Effector CD4-positive, alpha-beta T cell (primary cell): ENCODE data around the gene ILKAP.
"Not testable (repeated sequence)": the region's sequence is repeated elsewhere in the genome, so short reads cannot be mapped to it uniquely, and the experiment has no call there.

Experiments used
- DNase-seq: peaks from one replicate; pipeline ENCODE4 v3.0.0-alpha.2; 2020

The ILKAP gene

GRCh38 chr2:238187618-238188548 is 15.6 kb downstream of the ILKAP start:
- DNase-seq, result no peak

DNA sequence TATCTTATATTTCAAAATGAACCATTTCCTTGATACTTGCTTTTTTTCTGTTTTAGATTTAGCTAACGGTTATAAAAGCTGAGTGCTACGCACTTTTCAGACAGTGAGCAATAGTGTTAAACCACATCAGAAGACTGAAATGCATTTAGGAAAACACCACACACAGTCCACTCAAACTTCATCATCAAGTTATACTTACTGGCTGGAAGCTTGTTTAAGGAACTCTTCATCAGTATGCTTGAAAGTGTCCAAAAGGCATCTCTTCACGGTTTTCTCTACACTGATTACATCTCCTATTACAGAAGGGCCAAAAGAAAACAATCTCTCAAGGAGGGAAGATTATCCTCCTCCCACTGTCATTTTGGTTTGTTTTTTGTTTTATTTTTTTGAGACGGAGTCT is 19.7 kb downstream of the ILKAP start:
- DNase-seq, result no peak

DNA sequence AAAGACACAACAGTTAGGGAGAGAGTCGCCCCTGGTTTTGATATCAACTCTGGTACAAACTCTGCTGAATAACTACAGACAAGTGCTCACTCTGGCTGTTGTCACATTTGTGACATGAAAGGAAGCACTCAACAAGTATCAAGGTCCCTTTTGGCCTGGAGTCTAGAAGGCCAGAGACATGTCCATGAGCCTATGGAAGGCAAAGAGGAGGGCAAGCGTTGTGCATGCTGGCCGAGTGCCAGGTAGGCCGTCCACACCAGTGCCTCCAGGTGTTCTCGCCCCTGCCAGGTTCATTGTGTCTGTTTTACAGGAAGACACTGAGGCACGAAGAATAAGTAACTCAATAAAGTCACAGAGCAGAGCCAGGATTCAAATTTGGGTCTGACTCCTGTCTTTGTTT is 21.1 kb downstream of the ILKAP start:
- no peak for DNase-seq

- DNase-seq, result no peak
Measured at GRCh38 chr2:238180554-238180953, 22.9 kb downstream of the ILKAP start.

GRCh38 chr2:238176613-238177012 is 26.9 kb downstream of the ILKAP start:
- DNase-seq, result no peak

- DNase-seq, result no peak
Measured at GRCh38 chr2:238174701-238175100, 28.8 kb downstream of the ILKAP start.

GRCh38 chr2:238174291-238174690 is 29.2 kb downstream of the ILKAP start:
- DNase-seq, result no peak

GRCh38 chr2:238173692-238174091 is 29.8 kb downstream of the ILKAP start:
- no peak for DNase-seq

DNA sequence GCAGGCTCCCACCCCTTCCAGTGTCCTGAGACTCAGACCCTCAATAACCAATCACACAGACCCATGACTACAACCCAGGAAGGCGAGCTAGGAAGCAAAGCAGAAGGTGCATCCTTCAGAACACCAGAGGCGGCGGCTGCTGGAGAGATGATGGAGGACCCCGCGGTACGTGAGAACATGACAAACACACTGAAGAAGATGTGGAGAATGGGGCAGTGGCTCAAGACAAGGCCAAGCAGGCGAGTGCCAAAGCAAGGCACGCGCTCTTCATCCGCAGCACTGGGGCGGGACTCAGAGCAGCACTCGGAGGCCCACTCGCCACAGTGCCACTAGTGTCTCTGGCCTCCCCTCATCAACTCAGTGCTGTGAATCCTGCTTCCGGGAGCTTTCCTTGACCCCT is 31.1 kb downstream of the ILKAP start:
- no peak for DNase-seq

GRCh38 chr2:238171575-238172187 is 31.8 kb downstream of the ILKAP start:
- no peak for DNase-seq

- not testable (repeated sequence) for DNase-seq
Measured at GRCh38 chr2:238171072-238171431, 32.4 kb downstream of the ILKAP start.

GRCh38 chr2:238170386-238171071 is 33.0 kb downstream of the ILKAP start:
- no peak for DNase-seq

DNA sequence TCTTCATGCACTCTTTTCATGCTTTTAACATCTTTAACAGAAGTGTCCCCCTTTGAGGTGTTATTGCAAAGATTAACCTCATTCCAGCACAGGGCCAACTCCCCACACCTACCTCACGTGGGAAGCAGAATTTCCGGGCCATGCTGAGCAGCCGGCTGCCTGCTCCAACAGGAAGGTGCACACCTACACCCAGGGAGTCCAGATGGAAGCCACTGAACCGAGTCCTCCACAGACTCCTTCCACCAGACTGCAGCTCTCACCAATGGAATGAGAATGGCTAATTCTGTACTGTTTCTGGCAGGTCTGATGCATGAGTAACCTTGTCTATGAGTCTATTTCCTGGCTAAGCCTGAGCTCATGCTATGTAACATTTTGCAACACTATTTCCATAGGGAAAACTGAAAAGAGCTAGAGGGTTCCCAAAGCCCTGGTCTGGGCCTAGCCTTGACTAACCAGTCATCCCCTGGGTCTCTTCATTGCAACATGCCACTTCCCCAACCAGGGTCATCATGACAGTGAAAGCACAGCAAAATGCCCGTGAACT is 33.7 kb downstream of the ILKAP start:
- no peak for DNase-seq

- DNase-seq, result no peak
Measured at GRCh38 chr2:238169048-238169707, 34.3 kb downstream of the ILKAP start.

DNA sequence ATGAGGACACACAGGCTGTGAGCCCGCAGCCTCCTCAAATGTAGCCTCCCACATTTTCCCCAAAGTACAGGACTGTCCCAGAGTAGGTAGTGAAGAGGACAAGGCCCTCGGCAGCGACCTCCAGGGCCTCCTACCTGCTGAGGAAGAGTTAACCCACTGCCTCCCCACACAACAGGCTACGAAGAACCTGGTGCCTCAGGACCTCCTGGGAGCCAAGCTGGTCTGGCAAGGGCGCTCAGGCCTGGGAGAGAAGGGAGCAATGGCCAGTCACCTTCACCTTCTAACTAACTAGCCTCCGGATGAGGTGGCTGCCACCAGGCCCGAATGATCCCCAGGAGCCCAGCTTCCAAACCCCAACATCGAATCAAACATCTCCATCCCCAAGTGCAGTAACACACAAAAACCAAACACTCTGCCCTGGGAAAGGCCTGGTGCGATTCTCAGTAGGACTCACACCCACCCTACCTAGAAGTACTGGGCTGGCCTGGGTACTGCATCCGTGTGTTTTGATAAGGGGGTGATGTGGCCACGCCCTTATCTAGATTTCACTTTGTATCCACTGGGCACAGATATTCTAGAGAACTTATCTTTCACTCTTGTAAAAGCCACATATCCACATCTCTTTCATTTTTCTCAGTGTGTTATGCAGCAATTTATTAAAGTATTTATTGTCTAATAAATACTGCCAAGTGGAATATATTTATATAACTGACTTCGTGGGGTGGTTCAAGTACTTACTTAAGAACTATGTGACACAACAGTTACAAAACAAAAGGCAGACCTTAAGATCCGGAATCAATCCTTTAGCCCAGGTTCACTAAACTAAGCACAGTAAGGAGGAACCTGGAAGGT is 35.1 kb downstream of the ILKAP start:
- DNase-seq, result no peak

DNA sequence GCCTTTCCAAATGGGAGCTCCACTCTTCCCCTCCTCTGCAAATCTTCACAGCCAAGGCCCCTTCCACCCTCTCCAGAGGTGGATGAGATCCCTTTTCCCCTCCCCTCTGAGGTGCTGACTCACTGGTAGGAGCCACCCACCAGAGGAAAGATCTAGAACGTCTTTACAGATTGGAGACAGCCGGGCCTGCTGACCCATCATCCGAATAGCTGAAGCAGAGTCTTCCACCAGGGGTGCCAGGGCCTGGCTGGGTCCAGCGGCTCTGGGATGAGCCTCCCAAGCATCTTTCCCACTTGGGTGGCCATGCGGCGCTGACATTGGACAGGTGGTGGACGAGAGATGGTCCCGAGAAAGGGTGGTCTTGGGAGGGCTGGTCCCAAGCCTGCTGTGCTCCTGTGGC is 35.7 kb downstream of the ILKAP start:
- no peak for DNase-seq

GRCh38 chr2:238167344-238167715 is 36.2 kb downstream of the ILKAP start:
- no peak for DNase-seq

- DNase-seq, result no peak
Measured at GRCh38 chr2:238166391-238167343, 36.8 kb downstream of the ILKAP start.

DNA sequence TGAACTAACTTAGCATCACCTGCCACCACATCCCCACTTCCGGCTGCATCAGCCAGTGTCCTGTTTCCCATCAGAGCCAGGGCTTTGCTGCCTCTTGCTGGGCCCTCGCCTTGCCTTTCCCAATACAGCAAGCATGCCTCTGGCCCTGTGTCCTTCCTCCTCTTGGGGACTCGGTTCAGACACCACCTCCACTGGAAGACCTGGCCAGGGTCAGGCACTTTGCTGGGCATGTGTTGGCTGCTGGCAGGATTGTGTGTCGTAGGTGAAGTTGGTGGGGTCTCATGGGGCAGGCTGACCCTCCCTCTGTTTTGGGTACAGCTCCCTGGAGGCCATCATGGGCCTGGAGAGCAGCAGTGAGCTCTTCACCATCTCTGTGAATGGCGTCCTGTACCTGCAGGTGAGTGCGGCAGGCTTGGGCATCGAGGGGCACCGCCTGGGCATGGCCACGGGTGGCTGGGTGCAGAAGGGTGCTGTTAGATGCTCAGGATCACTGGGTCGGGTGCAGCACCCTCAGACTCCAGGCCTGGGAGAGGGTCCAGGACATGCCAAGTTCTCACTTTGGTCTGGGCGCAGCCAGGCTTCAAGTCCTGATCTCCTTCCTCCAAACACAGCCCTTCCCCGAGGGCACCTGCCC is 38.1 kb downstream of the ILKAP start:
- no peak for DNase-seq

GRCh38 chr2:238164906-238165287 is 38.6 kb downstream of the ILKAP start:
- DNase-seq, result no peak
